GM18498 (cell line): ENCODE measurements around the gene TEAD3.

Experiments used
- ATAC-seq: cut with Tn5 transposase; IDR thresholded peaks from one replicate; pipeline ENCODE4 v1.9.1; 2021; ENCODE audit warnings: mild to moderate bottlenecking, moderate library complexity; ENCODE audit not compliant: unreplicated experiment

Gene TEAD3

GRCh38 chr6:35427435-35427834 is 69.4 kb downstream of the TEAD3 start:
- no peak for ATAC-seq

GRCh38 chr6:35426074-35426473 is 70.8 kb downstream of the TEAD3 start:
- no peak for ATAC-seq

GRCh38 chr6:35425284-35425683 is 71.6 kb downstream of the TEAD3 start:
- ATAC-seq = no peak
